Fibroblast of villous mesenchyme (primary cell): ENCODE results near the gene ATP8A1. TPM values are rescaled to one million over a fixed set of nuclear protein-coding genes. Genes with fewer than 3 reads are reported as not detected.

Experiments used
- DNase-seq: peaks from one replicate; pipeline ENCODE4 v3.0.0-alpha.2; 2010; ENCODE audit warnings: low read depth
- H3K4me3 ChIP-seq: 2 replicates; pipeline ENCODE4 v1.5.1; 2011; ENCODE audit warnings: low read depth, mild to moderate bottlenecking, low read length
- CTCF ChIP-seq: IDR thresholded peaks from 2 replicates; pipeline ENCODE4 v1.5.1; 2012; ENCODE audit warnings: low read depth, mild to moderate bottlenecking, low read length; ENCODE audit not compliant: insufficient read depth
- total RNA-seq: library from RNA; depleted of rRNA; stranded (reverse); fragments of >200 nt; gene quantifications from 2 replicates; pipeline ENCODE4 v1.2.3, GENCODE V29; 2012

The ATP8A1 gene
- total RNA-seq, 1 donor: 0.86 TPM

- DNase-seq: no peak
- H3K4me3 ChIP-seq: no peak overlapping the region
- no peak for TF ChIP-seq CTCF
Observed at GRCh38 chr4:42453612-42454011, 203.3 kb downstream of the ATP8A1 start.

- no peak for TF ChIP-seq CTCF
- DNase-seq: no peak
- no peak overlapping the region for H3K4me3 ChIP-seq
Observed at GRCh38 chr4:42452823-42453222, 204.1 kb downstream of the ATP8A1 start.

GRCh38 chr4:42446823-42447222 is 210.1 kb downstream of the ATP8A1 start:
- TF ChIP-seq CTCF: no peak
- no peak overlapping the region for H3K4me3 ChIP-seq
- no peak for DNase-seq

- DNase-seq: no peak
- no peak overlapping the region for H3K4me3 ChIP-seq
- TF ChIP-seq CTCF: no peak
Observed at GRCh38 chr4:42445038-42445437, 211.9 kb downstream of the ATP8A1 start.

- H3K4me3 ChIP-seq: no peak overlapping the region
- DNase-seq: no peak
- no peak for TF ChIP-seq CTCF
Observed at GRCh38 chr4:42442601-42443000, 214.3 kb downstream of the ATP8A1 start.

- H3K4me3 ChIP-seq: no peak overlapping the region
- no peak for DNase-seq
- no peak for TF ChIP-seq CTCF
Observed at GRCh38 chr4:42440083-42440482, 216.8 kb downstream of the ATP8A1 start.

- no peak for TF ChIP-seq CTCF
- no peak for DNase-seq
- no peak overlapping the region for H3K4me3 ChIP-seq
Observed at GRCh38 chr4:42436928-42437565, 219.9 kb downstream of the ATP8A1 start.
